ENCODE data around the gene NAGA. TPM values are rescaled to one million over a fixed set of nuclear protein-coding genes. Genes with fewer than 3 reads are reported as not detected.
A peak's percentile ranks its signal among the peaks of the same experiment; 100 is the strongest.

Gene NAGA
- total RNA-seq, 4 donors from 2014 or later = 48.3 to 120 (median 96.0) TPM

GRCh38 chr22:42078469-42079318 lies 8.1 kb upstream of the NAGA start:
- DNase-seq = no peak
- WGBS, 2 donors (ENCODE audit: low coverage in 1 of 2) = 30 to 41% methylated on average over 4 to 19 of the region's 24 CpGs

GRCh38 chr22:42077486-42078125 lies 7.0 kb upstream of the NAGA start:
- Histone ChIP-seq H3K9me3 (no peaks in the 10 kb centered on the region), H3K27me3 (no peaks in the 10 kb centered on the region), H3K27ac (peak overlapping the region; percentile 96 to 98 (median 97)), H3K4me1 (peaks cover 27 to 52% (median 40%) of the 10 kb centered on the region in 4 donors), H3K4me3 (no peak overlapping the region), H3K36me3 (no peaks in the 10 kb centered on the region)
- in situ Hi-C loops (cut with MboI; ENCODE audit: low pct_ligation_motif_present in 1 of 4, low pct_unique_long_range_greater_than_20kb in 1 of 4, low sequenced_read_pairs in 3 of 4) = no loop called here
- DNase-seq = no peak
- TF ChIP-seq EP300 (IDR thresholded peaks at IDR 0.05; ENCODE audit: low read depth) (no peak), POLR2A (IDR thresholded peaks at IDR 0.05) (no peak), POLR2AphosphoS5 (IDR thresholded peaks at IDR 0.05) (no peak)
- TF ChIP-seq, protein P1, sequence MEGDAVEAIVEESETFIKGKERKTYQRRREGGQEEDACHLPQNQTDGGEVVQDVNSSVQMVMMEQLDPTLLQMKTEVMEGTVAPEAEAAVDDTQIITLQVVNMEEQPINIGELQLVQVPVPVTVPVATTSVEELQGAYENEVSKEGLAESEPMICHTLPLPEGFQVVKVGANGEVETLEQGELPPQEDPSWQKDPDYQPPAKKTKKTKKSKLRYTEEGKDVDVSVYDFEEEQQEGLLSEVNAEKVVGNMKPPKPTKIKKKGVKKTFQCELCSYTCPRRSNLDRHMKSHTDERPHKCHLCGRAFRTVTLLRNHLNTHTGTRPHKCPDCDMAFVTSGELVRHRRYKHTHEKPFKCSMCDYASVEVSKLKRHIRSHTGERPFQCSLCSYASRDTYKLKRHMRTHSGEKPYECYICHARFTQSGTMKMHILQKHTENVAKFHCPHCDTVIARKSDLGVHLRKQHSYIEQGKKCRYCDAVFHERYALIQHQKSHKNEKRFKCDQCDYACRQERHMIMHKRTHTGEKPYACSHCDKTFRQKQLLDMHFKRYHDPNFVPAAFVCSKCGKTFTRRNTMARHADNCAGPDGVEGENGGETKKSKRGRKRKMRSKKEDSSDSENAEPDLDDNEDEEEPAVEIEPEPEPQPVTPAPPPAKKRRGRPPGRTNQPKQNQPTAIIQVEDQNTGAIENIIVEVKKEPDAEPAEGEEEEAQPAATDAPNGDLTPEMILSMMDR (IDR thresholded peaks at IDR 0.05) = no peak
- WGBS, 2 donors (ENCODE audit: low coverage in 1 of 2) = 88% methylated on average over 13 of the region's 21 CpGs; no CpG with 5 or more reads in 1 of the 2 donors
- intact Hi-C loops (cut with DNase I; ENCODE audit: low total_unique reads) = no loop called here

More at GRCh38 chr22:42078469-42079318, 8.1 kb upstream of the NAGA start:
- intact Hi-C loops (cut with DNase I; ENCODE audit: low total_unique reads) = no loop called here
- no peaks in the 10 kb centered on the region for H3K9me3 ChIP-seq
- TF ChIP-seq EP300 (IDR thresholded peaks at IDR 0.05; ENCODE audit: low read depth) = no peak
- TF ChIP-seq, protein P1 (IDR thresholded peaks at IDR 0.05) = no peak
- TF ChIP-seq POLR2A (IDR thresholded peaks at IDR 0.05) = no peak
- no peak for TF ChIP-seq POLR2AphosphoS5 (IDR thresholded peaks at IDR 0.05)
- H3K36me3 ChIP-seq = peaks cover 0 to 6% (median 0%) of the 10 kb centered on the region in 4 donors
- no peaks in the 10 kb centered on the region for H3K27me3 ChIP-seq
- in situ Hi-C loops (cut with MboI; ENCODE audit: low pct_ligation_motif_present in 1 of 4, low pct_unique_long_range_greater_than_20kb in 1 of 4, low sequenced_read_pairs in 3 of 4) = no loop called here
- H3K27ac ChIP-seq = peak overlapping the region; percentile 96 to 98 (median 97)
- peak overlapping the region; percentile 37 to 74 (median 62) for H3K4me3 ChIP-seq
- peaks cover 25 to 49% (median 38%) of the 10 kb centered on the region in 4 donors for H3K4me1 ChIP-seq

DNA sequence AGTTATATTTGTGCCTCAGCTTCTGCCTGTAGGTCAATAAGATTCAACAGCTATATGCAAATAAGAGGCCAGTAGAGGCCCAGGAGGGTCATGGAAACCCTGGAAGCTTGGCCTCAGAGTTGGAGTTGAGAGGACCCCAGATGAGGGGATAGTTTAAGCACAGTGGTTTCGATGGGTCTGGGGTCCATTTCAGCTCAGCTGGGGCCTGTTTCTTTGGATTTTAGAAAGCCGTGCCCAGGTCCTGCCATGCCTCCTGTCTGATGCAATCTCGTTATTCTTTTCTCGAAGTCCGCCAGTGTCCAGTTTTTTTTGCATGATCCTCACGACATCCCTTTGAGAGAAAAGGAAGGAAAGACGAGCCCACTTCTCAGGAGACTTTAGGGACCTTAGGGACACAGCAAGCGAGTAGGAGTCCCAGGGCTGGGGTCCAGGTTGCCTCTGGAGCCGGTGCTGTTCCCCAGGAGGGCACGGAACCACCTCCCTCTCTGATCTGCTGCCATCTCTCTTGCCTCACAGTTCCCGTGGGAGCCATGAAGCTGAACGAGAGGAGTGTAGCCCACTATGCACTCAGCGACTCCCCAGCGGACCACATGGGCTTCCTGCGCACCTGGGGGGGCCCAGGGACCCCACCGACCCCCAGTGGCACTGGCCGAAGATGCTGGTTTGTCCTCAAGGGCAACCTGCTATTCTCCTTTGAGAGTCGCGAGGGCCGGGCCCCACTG lies 6.3 kb upstream of the NAGA start:
- no peak for TF ChIP-seq POLR2AphosphoS5 (IDR thresholded peaks at IDR 0.05)
- TF ChIP-seq EP300 (IDR thresholded peaks at IDR 0.05; ENCODE audit: low read depth) = no peak
- TF ChIP-seq, protein P1 (IDR thresholded peaks at IDR 0.05) = no peak
- TF ChIP-seq POLR2A (IDR thresholded peaks at IDR 0.05) = no peak
- WGBS, 2 donors (ENCODE audit: low coverage in 1 of 2) = 95% methylated on average over 17 of the region's 20 CpGs; no CpG with 5 or more reads in 1 of the 2 donors
- in situ Hi-C loops (cut with MboI; ENCODE audit: low pct_ligation_motif_present in 1 of 4, low pct_unique_long_range_greater_than_20kb in 1 of 4, low sequenced_read_pairs in 3 of 4) (no loop called here), intact Hi-C loops (cut with DNase I; ENCODE audit: low total_unique reads) (no loop called here)
- Histone ChIP-seq H3K27me3 (no peaks in the 10 kb centered on the region), H3K36me3 (no peaks in the 10 kb centered on the region), H3K27ac (peak overlapping the region in 3 of 4 donors; percentile 96 to 98 (median 97)), H3K9me3 (no peaks in the 10 kb centered on the region), H3K4me1 (peaks cover 27 to 52% (median 40%) of the 10 kb centered on the region in 4 donors), H3K4me3 (no peak overlapping the region)
- no peak for DNase-seq
